ENCODE measurements around the gene DLG3. TPM values are rescaled to one million over a fixed set of nuclear protein-coding genes. Genes with fewer than 3 reads are reported as not detected.

The DLG3 gene
- polyA plus RNA-seq, 1 donor (not counting 4 experiments of a cell fraction or from before 2014, with no cell fraction given) = 10.1 TPM

GRCh38 chrX:70470850-70471289 lies 26.2 kb downstream of the DLG3 start:
- H3K9me1 ChIP-seq (ENCODE audit: control insufficient read depth, extremely low read depth, insufficient read depth, low read length) = no peaks in the 10 kb centered on the region
- H3K79me2 ChIP-seq (ENCODE audit: control insufficient read depth, insufficient read depth, low read length) = no peaks in the 10 kb centered on the region
- H2AFZ ChIP-seq (ENCODE audit: control insufficient read depth, low read length) = no peak overlapping the region
- H3K4me3 ChIP-seq (ENCODE audit: control insufficient read depth in 2 of 3, extremely low read depth in 1 of 3, insufficient read depth in 2 of 3, low read depth in 1 of 3, low read length in 3 of 3) = no peak overlapping the region
- no peak overlapping the region for H3K4me2 ChIP-seq (ENCODE audit: control insufficient read depth, extremely low read depth, insufficient read depth, low read depth, low read length)
- H3K9ac ChIP-seq (ENCODE audit: control insufficient read depth, extremely low read depth, insufficient read depth, low read length) = no peak overlapping the region
- no peak overlapping the region for H3K27ac ChIP-seq (ENCODE audit: control insufficient read depth, insufficient read depth, low read length)
- H3K36me3 ChIP-seq (ENCODE audit: control insufficient read depth in 2 of 2, extremely low read depth in 1 of 2, insufficient read depth in 2 of 2, low read length in 2 of 2) = no peaks in the 10 kb centered on the region
- no peaks in the 10 kb centered on the region for H3K27me3 ChIP-seq (ENCODE audit: control insufficient read depth, extremely low read depth, insufficient read depth, low read length)
- H4K20me1 ChIP-seq (ENCODE audit: control insufficient read depth, extremely low read depth, insufficient read depth, low read length) = no peaks in the 10 kb centered on the region
- FAIRE-seq (no peak), DNase-seq (ENCODE audit: low read depth, low spot score) (no peak)
- no peaks in the 10 kb centered on the region for H3K9me3 ChIP-seq (ENCODE audit: control insufficient read depth, low read depth, low read length)
- dilution Hi-C loops (cut with MboI; ENCODE audit: extremely low pct_ligation_motif_present, low sequenced_read_pairs) = no loop called here
- TF ChIP-seq CTCF (optimal IDR thresholded peaks at IDR 0.05 in 1 of 3, IDR thresholded peaks at IDR 0.05 in 1 of 3, conservative IDR thresholded peaks at IDR 0.05 in 1 of 3; ENCODE audit: extremely low read depth in 1 of 3, insufficient read depth in 2 of 3, low read length in 3 of 3) (no peak), EZH2 (IDR thresholded peaks at IDR 0.05; ENCODE audit: low read length) (no peak)
- no peaks in the 10 kb centered on the region for H3K4me1 ChIP-seq (ENCODE audit: control insufficient read depth, extremely low read depth, insufficient read depth, low read length)

- Histone ChIP-seq H3K9ac (ENCODE audit: control insufficient read depth, extremely low read depth, insufficient read depth, low read length) (no peak overlapping the region), H3K4me2 (ENCODE audit: control insufficient read depth, extremely low read depth, insufficient read depth, low read depth, low read length) (no peak overlapping the region), H3K27ac (ENCODE audit: control insufficient read depth, insufficient read depth, low read length) (no peak overlapping the region), H3K27me3 (ENCODE audit: control insufficient read depth, extremely low read depth, insufficient read depth, low read length) (no peaks in the 10 kb centered on the region), H3K79me2 (ENCODE audit: control insufficient read depth, insufficient read depth, low read length) (no peaks in the 10 kb centered on the region), H4K20me1 (ENCODE audit: control insufficient read depth, extremely low read depth, insufficient read depth, low read length) (no peaks in the 10 kb centered on the region), H3K36me3 (ENCODE audit: control insufficient read depth in 2 of 2, extremely low read depth in 1 of 2, insufficient read depth in 2 of 2, low read length in 2 of 2) (no peaks in the 10 kb centered on the region), H3K9me1 (ENCODE audit: control insufficient read depth, extremely low read depth, insufficient read depth, low read length) (no peaks in the 10 kb centered on the region), H3K4me1 (ENCODE audit: control insufficient read depth, extremely low read depth, insufficient read depth, low read length) (peaks cover 20% of the 10 kb centered on the region), H2AFZ (ENCODE audit: control insufficient read depth, low read length) (no peak overlapping the region), H3K4me3 (ENCODE audit: control insufficient read depth in 2 of 3, extremely low read depth in 1 of 3, insufficient read depth in 2 of 3, low read depth in 1 of 3, low read length in 3 of 3) (no peak overlapping the region), H3K9me3 (ENCODE audit: control insufficient read depth, low read depth, low read length) (no peaks in the 10 kb centered on the region)
- TF ChIP-seq EZH2 (IDR thresholded peaks at IDR 0.05; ENCODE audit: low read length) (no peak), CTCF (optimal IDR thresholded peaks at IDR 0.05 in 1 of 3, IDR thresholded peaks at IDR 0.05 in 1 of 3, conservative IDR thresholded peaks at IDR 0.05 in 1 of 3; ENCODE audit: extremely low read depth in 1 of 3, insufficient read depth in 2 of 3, low read length in 3 of 3) (no peak)
- DNase-seq (ENCODE audit: low read depth, low spot score) (no peak), FAIRE-seq (no peak)
- dilution Hi-C loops (cut with MboI; ENCODE audit: extremely low pct_ligation_motif_present, low sequenced_read_pairs) = no loop called here
Measured at GRCh38 chrX:70476166-70476933, 31.7 kb downstream of the DLG3 start.

Measured in keratinocyte (primary cell).